ENCODE measurements around the gene BABAM2. TPM values are rescaled to one million over a fixed set of nuclear protein-coding genes. Genes with fewer than 3 reads are reported as not detected.

Gene BABAM2
- total RNA-seq, 1 experiment from 2014 or later = 27.1 TPM

DNA sequence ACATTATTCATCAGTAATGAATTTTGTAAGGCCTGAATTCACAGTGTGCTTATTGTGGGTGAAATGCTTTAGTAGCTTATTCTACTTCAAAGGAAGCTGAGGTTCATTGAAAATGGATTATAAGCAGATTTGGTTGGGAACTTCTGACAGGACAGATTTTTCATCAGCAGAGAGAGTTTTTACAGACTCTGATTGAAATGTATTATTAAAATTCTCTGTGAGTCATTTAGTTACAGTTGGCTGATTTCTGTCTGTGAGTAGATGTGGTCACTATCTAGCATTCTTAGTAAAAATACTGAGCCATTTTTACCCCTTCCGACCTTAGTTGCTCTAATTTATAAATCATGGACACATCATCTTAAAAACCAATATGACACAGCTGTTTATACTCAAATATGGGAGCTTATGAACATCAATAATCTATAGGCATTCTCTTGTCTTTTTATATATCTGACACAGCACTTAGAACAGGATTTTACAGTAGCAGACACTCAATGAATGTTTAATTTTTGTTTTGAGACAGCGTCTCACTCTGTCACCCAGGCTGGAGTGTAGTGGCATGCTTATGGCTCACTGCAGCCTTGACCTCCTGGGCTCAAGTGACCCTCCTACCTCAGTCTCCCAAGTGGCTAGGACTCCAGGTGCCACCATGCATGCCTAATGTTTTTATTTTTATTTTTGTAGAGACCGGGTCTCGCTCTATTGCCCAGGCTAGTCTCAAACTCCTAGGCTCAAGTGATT lies 239.6 kb downstream of the BABAM2 start:
- H3K4me1 ChIP-seq (ENCODE audit: insufficient read depth, low read length) = no peaks in the 10 kb centered on the region
- H3K27ac Mint-ChIP-seq = no peak overlapping the region
- no peak overlapping the region for H4K91ac ChIP-seq (ENCODE audit: insufficient read length, low read depth, low read length)
- no peak overlapping the region for H4K5ac ChIP-seq (ENCODE audit: insufficient read length, low read depth, low read length)
- H3K9ac ChIP-seq (ENCODE audit: extremely low read depth, insufficient read length, low read length) = no peak overlapping the region
- H3K4me3 Mint-ChIP-seq = no peak overlapping the region
- H4K8ac ChIP-seq (replicated peaks; ENCODE audit: insufficient read length, low read depth, low read length) = no peak overlapping the region
- no peak overlapping the region for H3K56ac ChIP-seq (ENCODE audit: insufficient read length, low read depth, low read length)
- no peaks in the 10 kb centered on the region for H3K79me1 ChIP-seq (ENCODE audit: insufficient read depth, low read depth, low read length, poor library complexity, severe bottlenecking)
- DNase-seq = no peak
- H2AFZ ChIP-seq (ENCODE audit: low read length) = no peak overlapping the region
- TF ChIP-seq CTCF (conservative IDR thresholded peaks at IDR 0.05) = no peak
- H3K79me2 ChIP-seq (ENCODE audit: insufficient read depth, low read length) = no peaks in the 10 kb centered on the region
- H3T11ph ChIP-seq (ENCODE audit: low read length) = no peak overlapping the region
- H3K4me1 Mint-ChIP-seq = no peaks in the 10 kb centered on the region
- no peak overlapping the region for H3K4me2 ChIP-seq (ENCODE audit: insufficient read depth, insufficient read length, low read length)
- no peaks in the 10 kb centered on the region; the same call in 1 of the 2 replicates for H3K27me3 Mint-ChIP-seq (ENCODE audit: low read depth)
- peaks cover 0 to 8% (median 4%) of the 10 kb centered on the region in 3 experiments; a peak in 3 of 7 replicates for H3K36me3 Mint-ChIP-seq (ENCODE audit: insufficient read depth in 1 of 3, low read depth in 3 of 3)
- H3K23ac ChIP-seq (ENCODE audit: insufficient read length, low read depth, low read length) = no peak overlapping the region
- no peaks in the 10 kb centered on the region for H3K27me3 ChIP-seq (ENCODE audit: insufficient read depth, low read length)
- peaks cover 0 to 3% of the 10 kb centered on the region in 2 experiments; a peak in 2 of 5 replicates for H3K9me3 Mint-ChIP-seq
- H2BK15ac ChIP-seq (ENCODE audit: low read depth, low read length) = no peak overlapping the region
- no CpG with 5 or more reads among the region's 4 CpGs for WGBS (ENCODE audit: extremely low coverage, insufficient read length, low lambda C conversion rate)
- no peak overlapping the region for H2AK5ac ChIP-seq (ENCODE audit: insufficient read length, low read length)
- no peak overlapping the region for H2BK12ac ChIP-seq (ENCODE audit: insufficient read length, low read depth, low read length)
- H2BK20ac ChIP-seq (ENCODE audit: low read depth, low read length, poor library complexity, severe bottlenecking) = no peak overlapping the region
- H3K14ac ChIP-seq (ENCODE audit: insufficient read depth, low read length) = no peak overlapping the region
- no peak overlapping the region for H3K18ac ChIP-seq (ENCODE audit: insufficient read length, low read depth, low read length)
- no peak overlapping the region for H2BK5ac ChIP-seq (ENCODE audit: insufficient read length, low read length)
- no peaks in the 10 kb centered on the region for H3K23me2 ChIP-seq (ENCODE audit: insufficient read length, low read depth, low read length, poor library complexity, severe bottlenecking)
- no peaks in the 10 kb centered on the region for H4K20me1 ChIP-seq (ENCODE audit: control insufficient read depth, insufficient read depth, insufficient read length)
- no peak overlapping the region for H3K27ac ChIP-seq (ENCODE audit: insufficient read length, low read depth, low read length)
- H3K4ac ChIP-seq (ENCODE audit: low read depth, low read length) = no peak overlapping the region
- H3K9me3 ChIP-seq (ENCODE audit: control insufficient read depth, low read depth, low read length) = no peaks in the 10 kb centered on the region
- H2BK120ac ChIP-seq (ENCODE audit: low read depth, low read length, poor library complexity, severe bottlenecking) = no peak overlapping the region

Measured in H9 (cell line).